K562 (cell line): ENCODE results near the gene GGACT. TPM values are rescaled to one million over a fixed set of nuclear protein-coding genes. Genes with fewer than 3 reads are reported as not detected.
A peak's percentile ranks its signal among the peaks of the same experiment; 100 is the strongest.

Experiments
- ATAC-seq: fragments of 200-7000 bp; cut with Tn5 transposase; 3 replicates; pipeline ENCODE4 v1.9.1; 2020; ENCODE audit warnings: moderate library complexity
- BruUV-seq: library from RNA; stranded (reverse); fragments of 400-500 nt; replicated peaks from 2 replicates; lab custom pipeline; 2021; lab: Mats Ljungman, UMichigan
- CTCF ChIA-PET: fragments of 300-600 bp; formaldehyde crosslinking; extraction: SDS; loops from one replicate; lab custom pipeline; 2021; ENCODE audit warnings: low intra/inter-chr PET ratio; lab: Yijun Ruan, JAX
- POLR2A ChIA-PET: fragments of 300-600, 350-650 bp; sonication (Branson Sonifier 250); formaldehyde crosslinking; extraction: SDS; loops from one replicate; lab custom pipeline; 2021; ENCODE audit warnings: antibody characterized with exemption, inconsistent platforms; lab: Yijun Ruan, JAX
- DNase-seq, 4 experiments: peaks; one replicate each; pipeline versions ENCODE4 v3.0.0 to v3.0.0-alpha.2; 2011 to 2018; ENCODE audit warnings: low spot score in 3 of 4, mixed read lengths in 3 of 4; ENCODE audit errors: extremely low read depth in 1 of 4
- FAIRE-seq: peaks from 2 replicates; lab custom pipeline; 2011; peaks lifted over from hg19 to GRCh38; lab: Jason Lieb, UNC
- H2AFZ ChIP-seq: 2 replicates; pipeline ENCODE4 v1.6.0; 2011; ENCODE audit warnings: low read depth, low read length, control low read depth, inconsistent platforms
- H3K27ac ChIP-seq: fragments of 200-600 bp; 3 replicates; pipeline ENCODE4 v1.8.0; 2011; ENCODE audit warnings: low read depth, mild to moderate bottlenecking, control low read depth, inconsistent platforms, low read length, moderate library complexity, mixed read lengths; ENCODE audit errors: extremely low read depth
- H3K27me3 ChIP-seq, 2 experiments: fragments of 300-600 bp in 1 of 2; 2 replicates in 1 of 2; 3 replicates in 1 of 2; pipeline versions ENCODE4 v1.6.0 to v1.8.0; 2011; ENCODE audit warnings: inconsistent platforms in 2 of 2, low read length in 2 of 2, mild to moderate bottlenecking in 1 of 2, mixed read lengths in 1 of 2, moderate library complexity in 1 of 2; ENCODE audit not compliant: control insufficient read depth in 2 of 2, insufficient read depth in 2 of 2
- H3K36me3 ChIP-seq: fragments of 300-600 bp; 3 replicates; pipeline ENCODE4 v1.8.0; 2011; ENCODE audit warnings: mild to moderate bottlenecking, low read length, inconsistent platforms; ENCODE audit not compliant: control insufficient read depth, insufficient read depth
- H3K4me1 ChIP-seq, 2 experiments: fragments of 200-600 bp in 1 of 2; replicated peaks in 1 of 2; 2 replicates in 1 of 2; 3 replicates in 1 of 2; pipeline versions ENCODE4 v1.5.1 to v1.8.0; 2011; ENCODE audit warnings: inconsistent platforms in 2 of 2, low read length in 2 of 2, mild to moderate bottlenecking in 1 of 2, mixed read lengths in 1 of 2, moderate library complexity in 1 of 2; ENCODE audit not compliant: control insufficient read depth in 2 of 2, insufficient read depth in 2 of 2
- H3K4me2 ChIP-seq: 2 replicates; pipeline ENCODE4 v1.6.1; 2011; ENCODE audit warnings: low read length, control low read depth, inconsistent platforms, mixed read lengths; ENCODE audit not compliant: insufficient read depth
- H3K4me3 ChIP-seq: fragments of 200-600 bp; sonication (generic), shearing (Covaris generic); 2 replicates; pipeline ENCODE4 v1.5.1; 2016; ENCODE audit warnings: control low read depth, inconsistent platforms
- H3K79me2 ChIP-seq: fragments of 200-600 bp; 3 replicates; pipeline ENCODE4 v1.8.0; 2011; ENCODE audit warnings: low read length, inconsistent platforms; ENCODE audit not compliant: control insufficient read depth, insufficient read depth
- H3K9ac ChIP-seq, 2 experiments: 2 replicates each; pipeline versions ENCODE4 v1.6.0 to v1.6.1; 2011; ENCODE audit warnings: low read depth in 2 of 2, low read length in 2 of 2, control low read depth in 1 of 2, inconsistent platforms in 1 of 2, mild to moderate bottlenecking in 1 of 2, mixed read lengths in 1 of 2; ENCODE audit not compliant: insufficient read depth in 1 of 2
- H3K9me1 ChIP-seq: one replicate; pipeline ENCODE4 v1.6.0; 2011; ENCODE audit warnings: inconsistent platforms, mild to moderate bottlenecking, low read length, moderate library complexity; ENCODE audit not compliant: control insufficient read depth, insufficient read depth
- H3K9me3 ChIP-seq: replicated peaks from 2 replicates; pipeline ENCODE4 v1.5.1; 2011; ENCODE audit warnings: low read depth, low read length, inconsistent platforms; ENCODE audit not compliant: control insufficient read depth, insufficient read depth
- H4K20me1 ChIP-seq: replicated peaks from 2 replicates; pipeline ENCODE4 v1.6.1; 2011; ENCODE audit warnings: low read length, inconsistent platforms, mixed read lengths; ENCODE audit not compliant: control insufficient read depth, insufficient read depth
- ARID1B ChIP-seq: fragments of 450-650 bp; IDR thresholded peaks from 2 replicates; pipeline ENCODE4 v1.6.1; 2016; ENCODE audit warnings: antibody characterized with exemption, mild to moderate bottlenecking, inconsistent platforms
- ATF7 ChIP-seq: fragments of 450-650 bp; IDR thresholded peaks from 2 replicates; pipeline ENCODE4 v1.7.1; 2014; ENCODE audit warnings: mild to moderate bottlenecking, moderate library complexity
- CBFA2T2 ChIP-seq: fragments of 450-650 bp; conservative IDR thresholded peaks from 2 replicates; pipeline ENCODE4 v1.6.1; 2017; ENCODE audit warnings: mild to moderate bottlenecking
- CBFA2T3 ChIP-seq: fragments of 450-650 bp; IDR thresholded peaks from 2 replicates; pipeline ENCODE4 v1.6.1; 2017
- CREM ChIP-seq: IDR thresholded peaks from 2 replicates; pipeline ENCODE4 v1.6.1; 2014; ENCODE audit warnings: antibody characterized with exemption, low read depth
- HNRNPLL ChIP-seq: fragments of 200-400 bp; formaldehyde crosslinking; IDR thresholded peaks from 2 replicates; pipeline ENCODE4 v1.6.1; 2017; ENCODE audit warnings: low read length, low read depth, mild to moderate bottlenecking; ENCODE audit not compliant: poor library complexity, severe bottlenecking
- NCOR1 ChIP-seq: fragments of 450-650 bp; IDR thresholded peaks from 2 replicates; pipeline ENCODE4 v1.6.1; 2016; ENCODE audit warnings: mild to moderate bottlenecking, moderate library complexity
- POLR2AphosphoS5 ChIP-seq: IDR thresholded peaks from 2 replicates; pipeline ENCODE4 v1.6.1; 2011; ENCODE audit warnings: mild to moderate bottlenecking, low read depth, low read length, moderate library complexity; ENCODE audit not compliant: control insufficient read depth, insufficient read depth
- TAL1 ChIP-seq: fragments of 450-650 bp; IDR thresholded peaks from 2 replicates; pipeline ENCODE4 v1.6.1; 2016; ENCODE audit warnings: mild to moderate bottlenecking
- TCF3 ChIP-seq: sonication (generic); formaldehyde crosslinking; IDR thresholded peaks from 2 replicates; pipeline ENCODE4 v1.4.0; 2020; ENCODE audit warnings: mild to moderate bottlenecking, missing genetic modification reagents
- TFAM ChIP-seq: fragments of 250-450 bp; sonication (Bioruptor Pico); conservative IDR thresholded peaks from 2 replicates; pipeline ENCODE4 v1.5.0; 2021; ENCODE audit warnings: mild to moderate bottlenecking, moderate library complexity
- ZBTB40 ChIP-seq, 2 experiments: fragments of 450-650 bp in 1 of 2; sonication (generic) in 1 of 2; formaldehyde crosslinking in 1 of 2; IDR thresholded peaks; 2 replicates each; pipeline versions ENCODE4 v1.7.1 to v1.9.0; 2016 to 2022; ENCODE audit warnings: inconsistent platforms in 1 of 2, mild to moderate bottlenecking in 1 of 2, missing genetic modification reagents in 1 of 2
- ZNF75A ChIP-seq: fragments of 450-650 bp; formaldehyde crosslinking; IDR thresholded peaks from 2 replicates; pipeline ENCODE4 v1.4.0; 2020; ENCODE audit warnings: mild to moderate bottlenecking
- WGBS: fragments of 100-300 bp; shearing (Covaris generic); methylation state at CpG from one replicate; pipeline ENCODE4 v1.1.6; 2016; ENCODE audit warnings: low coverage, mixed read lengths; ENCODE audit not compliant: insufficient coverage; ENCODE audit errors: missing lambda C conversion rate; 5-methylcytosine and 5-hydroxymethylcytosine counted together
- in situ Hi-C: fragments of 300-500 bp; cut with MboI; formaldehyde crosslinking; loops from 4 replicates; pipeline ENCODE4 v1.15.0; 2018; ENCODE audit warnings: inconsistent platforms, mixed read lengths
- intact Hi-C: fragments of 100-400 bp; cut with micrococcal nuclease; formaldehyde crosslinking; loops from 2 replicates; pipeline ENCODE4 v1.14.2; 2022
- polyA plus RNA-seq, 8 experiments: library from polyadenylated mRNA; depleted of rRNA in 4 of 8; stranded (reverse) in 5 of 8; unstranded in 3 of 8; fragments of >200 nt; fragmentation: Nextera tagmentation in 2 of 8; fragmentation: Illumina TruSeq in 1 of 8; extraction: Ambion mirVana in 2 of 8; extraction: Trizol in 1 of 8; gene quantifications; 2 replicates each; pipeline versions ENCODE4 v1.2.1 to v1.2.3, GENCODE V29; 2011 to 2014; ENCODE audit warnings: inconsistent platforms in 1 of 8, missing spikeins in 1 of 8
- total RNA-seq, 7 experiments: library from RNA; depleted of rRNA in 6 of 7; stranded (reverse); fragments of >200 nt in 6 of 7; fragmentation: Illumina TruSeq in 2 of 7; extraction: Trizol in 2 of 7; gene quantifications; 2 replicates each; pipeline versions ENCODE4 v1.2.1 to v1.2.3, GENCODE V29; 2011 to 2021; ENCODE audit warnings: low replicate concordance in 1 of 7

The GGACT gene
- total and polyA plus RNA-seq, 9 of the 15 experiments (the other 6 are each of a cell fraction or from before 2014, with no cell fraction given), result 0.20 to 3.2 (median 1.7) TPM

DNA sequence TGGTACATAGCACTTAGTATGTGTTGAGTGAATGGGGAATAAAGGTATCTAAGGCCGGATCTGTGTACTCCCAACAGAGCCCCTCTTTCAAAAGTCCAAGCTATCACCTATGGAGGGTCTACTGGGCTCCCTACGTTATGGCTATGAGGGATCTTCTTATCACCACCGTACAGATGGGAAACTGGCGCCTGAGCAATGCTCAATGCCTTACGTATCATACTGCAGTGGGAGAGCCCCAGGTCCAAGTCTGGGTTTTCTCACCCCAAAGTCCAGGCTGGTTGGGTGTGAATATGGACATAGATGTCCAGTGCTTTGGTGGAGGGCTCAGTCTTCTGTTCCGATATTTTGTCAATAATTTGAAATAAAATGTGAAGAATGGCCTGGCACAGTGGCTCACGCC lies 13.1 kb upstream of the GGACT start:
- peak overlapping the region; percentile 65 for H3K4me2 ChIP-seq
- H4K20me1 ChIP-seq, result no peaks in the 10 kb centered on the region
- ATAC-seq (peak; percentile 82), DNase-seq (peak; percentile 48 to 75 (median 58)), FAIRE-seq (peak; percentile 89)
- BruUV-seq, result no TSS peak
- H3K27me3 ChIP-seq, result no peaks in the 10 kb centered on the region
- ChIA-PET CTCF (no interaction called here), POLR2A (no interaction called here)
- no peak for TF ChIP-seq ATF7
- TF ChIP-seq NCOR1, result peak; percentile 54
- no peak for TF ChIP-seq ZBTB40 (IDR thresholded peaks at IDR 0.05)
- TF ChIP-seq ZBTB40 (CRISPR knock-in tag; IDR thresholded peaks at IDR 0.05), result no peak
- peak; percentile 32 for TF ChIP-seq HNRNPLL
- peak; percentile 51 for TF ChIP-seq TAL1
- TF ChIP-seq ZNF75A (CRISPR knock-in tag), result peak; percentile 70; the same call in 1 of the 2 replicates
- TF ChIP-seq TFAM (CRISPR knock-in tag), result no peak
- peak; percentile 72 for TF ChIP-seq CBFA2T3
- peak; percentile 32 for TF ChIP-seq CBFA2T2
- TF ChIP-seq POLR2AphosphoS5, result peak; percentile 44; the same call in 1 of the 2 replicates
- TF ChIP-seq CREM, result peak; percentile 9; the same call in 1 of the 2 replicates
- TF ChIP-seq TCF3 (CRISPR knock-in tag), result peak; percentile 62
- peak; percentile 72 for TF ChIP-seq ARID1B
- peak overlapping the region; percentile 84 for H3K27ac ChIP-seq
- H2AFZ ChIP-seq, result peak overlapping the region; percentile 85
- in situ Hi-C loops (loop anchor here (25.0 kb wide), 1 partner anchor 2011 kb away; no protein-coding TSS in a partner anchor), intact Hi-C loops (no loop called here)
- H3K36me3 ChIP-seq, result no peaks in the 10 kb centered on the region
- H3K9me1 ChIP-seq, result no peaks in the 10 kb centered on the region
- no peaks in the 10 kb centered on the region for H3K9me3 ChIP-seq
- H3K4me3 ChIP-seq, result no peak overlapping the region
- no peaks in the 10 kb centered on the region for H3K79me2 ChIP-seq
- H3K4me1 ChIP-seq, result peaks cover 15 to 27% of the 10 kb centered on the region in 2 experiments
- WGBS, result 6% methylated on average over 4 of the region's 7 CpGs
- peak overlapping the region in 1 of 2 experiments; percentile 27; a peak in 1 of 4 replicates for H3K9ac ChIP-seq
